Bronchial epithelial cell (primary cell): Measurements from ENCODE around the gene OR10H5. TPM values are rescaled to one million over a fixed set of nuclear protein-coding genes. Genes with fewer than 3 reads are reported as not detected.

Experiments used
- DNase-seq: peaks from one replicate; pipeline ENCODE4 v3.0.0-alpha.2; 2010; ENCODE audit warnings: low read depth
- FAIRE-seq: peaks from 2 replicates; lab custom pipeline; 2011; peaks lifted over from hg19 to GRCh38; lab: Jason Lieb, UNC
- H3K27me3 ChIP-seq: 2 replicates; pipeline ENCODE4 v1.5.1; 2011; ENCODE audit warnings: low read length; ENCODE audit not compliant: control insufficient read depth, insufficient read depth
- H3K36me3 ChIP-seq: 2 replicates; pipeline ENCODE4 v1.5.1; 2011; ENCODE audit warnings: low read length; ENCODE audit not compliant: control insufficient read depth, insufficient read depth
- H3K4me3 ChIP-seq: 2 replicates; pipeline ENCODE4 v1.5.1; 2011; ENCODE audit warnings: mild to moderate bottlenecking, low read depth, low read length, control low read depth
- total RNA-seq: library from RNA; depleted of rRNA; stranded (reverse); fragments of >200 nt; gene quantifications from 2 replicates; pipeline ENCODE4 v1.2.1, GENCODE V29; 2014
- TF ChIP-seq, protein P1 (sequence below): IDR thresholded peaks from 2 replicates; pipeline ENCODE4 v1.5.1; 2011; ENCODE audit warnings: mild to moderate bottlenecking, moderate library complexity, low read length, control low read depth, inconsistent platforms; ENCODE audit not compliant: insufficient read depth, severe bottlenecking

Gene OR10H5
- total RNA-seq, 1 donor from 2014 or later, result not detected

DNA sequence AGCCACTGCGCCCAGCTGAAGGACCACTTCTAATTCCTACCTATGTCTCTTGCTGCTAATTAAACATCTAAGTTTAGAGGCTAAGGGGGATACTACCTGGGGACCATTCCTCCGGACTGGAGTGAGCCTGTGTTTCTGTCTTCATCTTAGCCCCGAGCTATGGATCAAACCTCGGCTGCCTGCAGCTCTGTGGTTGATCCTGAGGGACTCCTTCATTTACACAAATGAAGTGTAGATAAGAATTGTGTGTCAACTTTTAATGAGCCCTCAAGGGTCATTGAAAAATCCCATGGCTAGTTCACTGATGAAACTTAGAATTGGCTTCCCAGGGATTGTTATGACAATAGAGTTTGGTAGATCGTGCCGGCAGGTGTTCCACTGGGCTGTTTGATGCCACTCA lies 59.5 kb downstream of the OR10H5 start:
- TF ChIP-seq, protein P1, sequence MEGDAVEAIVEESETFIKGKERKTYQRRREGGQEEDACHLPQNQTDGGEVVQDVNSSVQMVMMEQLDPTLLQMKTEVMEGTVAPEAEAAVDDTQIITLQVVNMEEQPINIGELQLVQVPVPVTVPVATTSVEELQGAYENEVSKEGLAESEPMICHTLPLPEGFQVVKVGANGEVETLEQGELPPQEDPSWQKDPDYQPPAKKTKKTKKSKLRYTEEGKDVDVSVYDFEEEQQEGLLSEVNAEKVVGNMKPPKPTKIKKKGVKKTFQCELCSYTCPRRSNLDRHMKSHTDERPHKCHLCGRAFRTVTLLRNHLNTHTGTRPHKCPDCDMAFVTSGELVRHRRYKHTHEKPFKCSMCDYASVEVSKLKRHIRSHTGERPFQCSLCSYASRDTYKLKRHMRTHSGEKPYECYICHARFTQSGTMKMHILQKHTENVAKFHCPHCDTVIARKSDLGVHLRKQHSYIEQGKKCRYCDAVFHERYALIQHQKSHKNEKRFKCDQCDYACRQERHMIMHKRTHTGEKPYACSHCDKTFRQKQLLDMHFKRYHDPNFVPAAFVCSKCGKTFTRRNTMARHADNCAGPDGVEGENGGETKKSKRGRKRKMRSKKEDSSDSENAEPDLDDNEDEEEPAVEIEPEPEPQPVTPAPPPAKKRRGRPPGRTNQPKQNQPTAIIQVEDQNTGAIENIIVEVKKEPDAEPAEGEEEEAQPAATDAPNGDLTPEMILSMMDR, result no peak
- Histone ChIP-seq H3K36me3 (no peaks in the 10 kb centered on the region), H3K27me3 (no peaks in the 10 kb centered on the region), H3K4me3 (no peak overlapping the region)
- FAIRE-seq, result no peak
- no peak for DNase-seq

DNA sequence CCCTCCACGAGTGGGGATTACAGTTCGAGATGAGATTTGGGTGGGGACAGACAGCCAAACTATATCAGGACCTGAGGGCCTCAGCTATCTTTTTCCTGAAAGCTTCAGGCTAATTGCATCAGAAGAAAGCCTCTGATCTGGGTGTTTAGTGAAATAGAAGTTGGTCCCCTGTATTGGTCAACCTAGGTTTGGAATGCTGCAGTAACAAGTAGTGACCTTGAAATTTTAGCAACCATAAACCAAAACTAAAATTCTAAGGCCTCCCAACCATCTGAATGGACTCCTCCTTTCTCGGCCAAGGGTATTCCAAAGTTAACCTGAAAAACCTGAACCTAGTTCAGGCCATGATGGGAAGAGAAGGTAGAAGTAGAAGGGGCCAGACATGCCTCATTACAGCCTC lies 62.9 kb downstream of the OR10H5 start:
- FAIRE-seq, result no peak
- DNase-seq, result no peak
- no peak overlapping the region for H3K4me3 ChIP-seq
- TF ChIP-seq, protein P1, result no peak
- no peaks in the 10 kb centered on the region for H3K36me3 ChIP-seq
- no peaks in the 10 kb centered on the region for H3K27me3 ChIP-seq

Other genes with a start within 250 kb of the OR10H5 start
- gene CYP4F8, start 172.4 kb upstream of the OR10H5 start, total RNA-seq, result not detected in 2 replicates
- 2.9 and 3.2 TPM in 2 replicates for gene CYP4F3, start 146.8 kb upstream of the OR10H5 start, total RNA-seq
- gene CYP4F12, start 114.6 kb upstream of the OR10H5 start, total RNA-seq, result 2.6 and 7.8 TPM in 2 replicates
- not detected in 2 replicates for gene OR10H2, start 59.6 kb upstream of the OR10H5 start, total RNA-seq
- gene OR10H3, start 49.7 kb upstream of the OR10H5 start, total RNA-seq, result not detected in 2 replicates
- gene OR10H1, start 28.0 kb downstream of the OR10H5 start, total RNA-seq, result not detected in 2 replicates
- gene CYP4F2, start 110.4 kb downstream of the OR10H5 start, total RNA-seq, result under 0.01 TPM in 1 of 2 replicates, not detected in the other
- gene CYP4F11, start 146.9 kb downstream of the OR10H5 start, total RNA-seq, result 0.79 and 2.7 TPM in 2 replicates
- not detected in 2 replicates for gene OR10H4, start 161.3 kb downstream of the OR10H5 start, total RNA-seq